HepG2 (cell line): ENCODE results near the gene DNAJB8. TPM values are rescaled to one million over a fixed set of nuclear protein-coding genes. Genes with fewer than 3 reads are reported as not detected.

Source experiments
- ASH2L ChIP-seq: fragments of 300-600, 200-600 bp; sonication (generic); IDR thresholded peaks from 2 replicates; pipeline ENCODE4 v1.7.0; 2017; ENCODE audit warnings: low read depth, mild to moderate bottlenecking, moderate library complexity, mixed read lengths, low read length; ENCODE audit not compliant: insufficient read length
- DNMT1 ChIP-seq: sonication (generic); formaldehyde crosslinking; IDR thresholded peaks from 2 replicates; pipeline ENCODE4 v1.5.1; 2020; ENCODE audit warnings: mild to moderate bottlenecking, missing genetic modification reagents
- EED ChIP-seq: sonication (generic); formaldehyde crosslinking; IDR thresholded peaks from 2 replicates; pipeline ENCODE4 v1.5.0; 2020; ENCODE audit warnings: mild to moderate bottlenecking, missing genetic modification reagents
- MYC ChIP-seq: sonication (generic); formaldehyde crosslinking; IDR thresholded peaks from 2 replicates; pipeline ENCODE4 v1.9.0; 2021; ENCODE audit warnings: missing genetic modification reagents, borderline replicate concordance
- PHF8 ChIP-seq: sonication (generic); formaldehyde crosslinking; IDR thresholded peaks from 2 replicates; pipeline ENCODE4 v1.5.0; 2020; ENCODE audit warnings: missing genetic modification reagents
- SATB2 ChIP-seq: sonication (generic); formaldehyde crosslinking; IDR thresholded peaks from 2 replicates; pipeline ENCODE4 v1.5.0; 2020; ENCODE audit warnings: missing genetic modification reagents
- ZFP37 ChIP-seq: sonication (generic); formaldehyde crosslinking; IDR thresholded peaks from 2 replicates; pipeline ENCODE4 v1.4.0; 2020; ENCODE audit warnings: missing genetic modification reagents, borderline replicate concordance
- ZNF598 ChIP-seq: sonication (generic); formaldehyde crosslinking; IDR thresholded peaks from 2 replicates; pipeline ENCODE4 v1.5.1; 2020; ENCODE audit warnings: mild to moderate bottlenecking, missing genetic modification reagents, borderline replicate concordance
- ZNF678 ChIP-seq: sonication (generic); formaldehyde crosslinking; IDR thresholded peaks from 2 replicates; pipeline ENCODE4 v1.4.0; 2020; ENCODE audit warnings: mild to moderate bottlenecking, missing genetic modification reagents
- ZNF772 ChIP-seq: sonication (generic); formaldehyde crosslinking; IDR thresholded peaks from 2 replicates; pipeline ENCODE4 v1.5.0; 2020; ENCODE audit warnings: mild to moderate bottlenecking, missing genetic modification reagents
- ZNF788 ChIP-seq: sonication (generic); formaldehyde crosslinking; IDR thresholded peaks from 2 replicates; pipeline ENCODE4 v1.5.0; 2020; ENCODE audit warnings: mild to moderate bottlenecking, missing genetic modification reagents, borderline replicate concordance
- polyA plus RNA-seq, 8 experiments: library from polyadenylated mRNA; depleted of rRNA in 3 of 8; stranded (reverse) in 7 of 8; unstranded in 1 of 8; fragments of >200 nt; fragmentation: Illumina TruSeq in 4 of 8; extraction: Trizol in 4 of 8; gene quantifications; 2 replicates each; pipeline versions ENCODE4 v1.2.1 to v1.2.3, GENCODE V29; 2011 to 2016; ENCODE audit warnings: low read depth in 4 of 8, missing spikeins in 1 of 8, mixed read lengths in 1 of 8; ENCODE audit not compliant: insufficient read depth in 1 of 8
- total RNA-seq, 5 experiments: library from RNA; depleted of rRNA; stranded (reverse); fragments of >200 nt; fragmentation: Illumina TruSeq; extraction: Trizol; gene quantifications; 2 replicates each; pipeline ENCODE4 v1.2.3, GENCODE V29; 2016; ENCODE audit warnings: low read depth in 1 of 5
- TF ChIP-seq, protein P1 (sequence below), 2 experiments: fragments of 450-650 bp in 1 of 2; sonication (generic) in 1 of 2; formaldehyde crosslinking in 1 of 2; IDR thresholded peaks; 2 replicates each; pipeline versions ENCODE4 v1.6.1 to v1.8.0; 2016 to 2022; ENCODE audit warnings: antibody characterized with exemption in 1 of 2, mild to moderate bottlenecking in 1 of 2, missing genetic modification reagents in 1 of 2
- TF ChIP-seq, protein P2 (sequence below): sonication (generic); formaldehyde crosslinking; IDR thresholded peaks from 2 replicates; pipeline ENCODE4 v1.4.0; 2020; ENCODE audit warnings: low read depth, mild to moderate bottlenecking, missing genetic modification reagents

The DNAJB8 gene
- total and polyA plus RNA-seq, 2 of the 13 experiments (the other 11 are each of a cell fraction or from before 2014, with no cell fraction given), result not detected

- TF ChIP-seq, protein P1, sequence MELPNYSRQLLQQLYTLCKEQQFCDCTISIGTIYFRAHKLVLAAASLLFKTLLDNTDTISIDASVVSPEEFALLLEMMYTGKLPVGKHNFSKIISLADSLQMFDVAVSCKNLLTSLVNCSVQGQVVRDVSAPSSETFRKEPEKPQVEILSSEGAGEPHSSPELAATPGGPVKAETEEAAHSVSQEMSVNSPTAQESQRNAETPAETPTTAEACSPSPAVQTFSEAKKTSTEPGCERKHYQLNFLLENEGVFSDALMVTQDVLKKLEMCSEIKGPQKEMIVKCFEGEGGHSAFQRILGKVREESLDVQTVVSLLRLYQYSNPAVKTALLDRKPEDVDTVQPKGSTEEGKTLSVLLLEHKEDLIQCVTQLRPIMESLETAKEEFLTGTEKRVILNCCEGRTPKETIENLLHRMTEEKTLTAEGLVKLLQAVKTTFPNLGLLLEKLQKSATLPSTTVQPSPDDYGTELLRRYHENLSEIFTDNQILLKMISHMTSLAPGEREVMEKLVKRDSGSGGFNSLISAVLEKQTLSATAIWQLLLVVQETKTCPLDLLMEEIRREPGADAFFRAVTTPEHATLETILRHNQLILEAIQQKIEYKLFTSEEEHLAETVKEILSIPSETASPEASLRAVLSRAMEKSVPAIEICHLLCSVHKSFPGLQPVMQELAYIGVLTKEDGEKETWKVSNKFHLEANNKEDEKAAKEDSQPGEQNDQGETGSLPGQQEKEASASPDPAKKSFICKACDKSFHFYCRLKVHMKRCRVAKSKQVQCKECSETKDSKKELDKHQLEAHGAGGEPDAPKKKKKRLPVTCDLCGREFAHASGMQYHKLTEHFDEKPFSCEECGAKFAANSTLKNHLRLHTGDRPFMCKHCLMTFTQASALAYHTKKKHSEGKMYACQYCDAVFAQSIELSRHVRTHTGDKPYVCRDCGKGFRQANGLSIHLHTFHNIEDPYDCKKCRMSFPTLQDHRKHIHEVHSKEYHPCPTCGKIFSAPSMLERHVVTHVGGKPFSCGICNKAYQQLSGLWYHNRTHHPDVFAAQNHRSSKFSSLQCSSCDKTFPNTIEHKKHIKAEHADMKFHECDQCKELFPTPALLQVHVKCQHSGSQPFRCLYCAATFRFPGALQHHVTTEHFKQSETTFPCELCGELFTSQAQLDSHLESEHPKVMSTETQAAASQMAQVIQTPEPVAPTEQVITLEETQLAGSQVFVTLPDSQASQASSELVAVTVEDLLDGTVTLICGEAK (IDR thresholded peaks at IDR 0.05), result no peak
- TF ChIP-seq, protein P1 (CRISPR knock-in tag; IDR thresholded peaks at IDR 0.05), result peak; percentile 75
- peak; percentile 48; the same call in 1 of the 2 replicates for TF ChIP-seq ZNF772
- peak; percentile 40 for TF ChIP-seq PHF8 (CRISPR knock-in tag)
- 0 out of 2 replicates have a peak, but pooled peaks have one; percentile 7 for TF ChIP-seq ZNF678 (CRISPR knock-in tag)
- TF ChIP-seq ZFP37 (CRISPR knock-in tag), result no peak
- peak; percentile 43; the same call in 1 of the 2 replicates for TF ChIP-seq MYC (CRISPR knock-in tag)
- peak; percentile 44 for TF ChIP-seq ASH2L
- TF ChIP-seq DNMT1 (CRISPR knock-in tag), result 0 out of 2 replicates have a peak, but pooled peaks have one; percentile 52
- TF ChIP-seq EED (CRISPR knock-in tag), result 0 out of 2 replicates have a peak, but pooled peaks have one; percentile 56
- no peak for TF ChIP-seq SATB2
- TF ChIP-seq ZNF788 (CRISPR knock-in tag), result 0 out of 2 replicates have a peak, but pooled peaks have one; percentile 60
- TF ChIP-seq, protein P2, sequence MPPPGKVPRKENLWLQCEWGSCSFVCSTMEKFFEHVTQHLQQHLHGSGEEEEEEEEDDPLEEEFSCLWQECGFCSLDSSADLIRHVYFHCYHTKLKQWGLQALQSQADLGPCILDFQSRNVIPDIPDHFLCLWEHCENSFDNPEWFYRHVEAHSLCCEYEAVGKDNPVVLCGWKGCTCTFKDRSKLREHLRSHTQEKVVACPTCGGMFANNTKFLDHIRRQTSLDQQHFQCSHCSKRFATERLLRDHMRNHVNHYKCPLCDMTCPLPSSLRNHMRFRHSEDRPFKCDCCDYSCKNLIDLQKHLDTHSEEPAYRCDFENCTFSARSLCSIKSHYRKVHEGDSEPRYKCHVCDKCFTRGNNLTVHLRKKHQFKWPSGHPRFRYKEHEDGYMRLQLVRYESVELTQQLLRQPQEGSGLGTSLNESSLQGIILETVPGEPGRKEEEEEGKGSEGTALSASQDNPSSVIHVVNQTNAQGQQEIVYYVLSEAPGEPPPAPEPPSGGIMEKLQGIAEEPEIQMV, result 0 out of 2 replicates have a peak, but pooled peaks have one; percentile 15
- peak; percentile 73; the same call in 1 of the 2 replicates for TF ChIP-seq ZNF598 (CRISPR knock-in tag)
Observed at GRCh38 chr3:128486681-128487537, 20.2 kb upstream of the DNAJB8 start (continued).
